B cell (primary cell): ENCODE measurements around the gene RAP1GAP2. TPM values are rescaled to one million over a fixed set of nuclear protein-coding genes. Genes with fewer than 3 reads are reported as not detected.

ENCODE experiments used
- ATAC-seq: fragments of 200-7000 bp; cut with Tn5 transposase; one replicate; pipeline ENCODE4 v1.10.0; 2021; ENCODE audit warnings: low read depth, mild to moderate bottlenecking, moderate number of reproducible peaks, moderate library complexity
- CTCF ChIA-PET: fragments of 350-600 bp; sonication (Branson Sonifier 250); formaldehyde crosslinking; loops from one replicate; lab custom pipeline; 2021; ENCODE audit warnings: antibody characterized with exemption, inconsistent platforms; lab: Charles Lee
- POLR2A ChIA-PET: fragments of 350-600 bp; sonication (Branson Sonifier 250); formaldehyde crosslinking; loops from one replicate; lab custom pipeline; 2021; ENCODE audit warnings: antibody characterized with exemption; lab: Charles Lee
- DNase-seq: peaks from one replicate; pipeline ENCODE4 v3.0.0; 2013
- H2AFZ ChIP-seq: 2 replicates; pipeline ENCODE4 v1.6.1; 2012; ENCODE audit warnings: mild to moderate bottlenecking, low read depth, low read length; ENCODE audit not compliant: insufficient read depth, poor library complexity, severe bottlenecking
- H3K27ac ChIP-seq, 2 donors: 1 replicate in 1 of 2; 2 replicates in 1 of 2; pipeline ENCODE4 v1.5.1; 2012 to 2013; ENCODE audit warnings: low read length in 2 of 2, mild to moderate bottlenecking in 2 of 2, moderate library complexity in 1 of 2
- H3K27me3 ChIP-seq, 4 experiments: fragments of 200-600 bp in 1 of 4; sonication (generic) in 1 of 4; replicated peaks in 1 of 4; 1 replicate in 2 of 4; 2 replicates in 2 of 4; pipeline versions ENCODE4 v1.6.1 to v1.7.0; 2013 to 2016; ENCODE audit warnings: low read length in 3 of 4, mild to moderate bottlenecking in 2 of 4, mixed read lengths in 1 of 4, moderate library complexity in 1 of 4; ENCODE audit not compliant: insufficient read depth in 4 of 4, control insufficient read depth in 3 of 4; ENCODE audit errors: control extremely low read depth in 1 of 4
- H3K36me3 ChIP-seq, 2 experiments: replicated peaks in 1 of 2; 1 replicate in 1 of 2; 2 replicates in 1 of 2; pipeline versions ENCODE4 v1.6.1 to v1.7.1; 2013; ENCODE audit warnings: low read length in 1 of 2; ENCODE audit not compliant: insufficient read depth in 2 of 2, control insufficient read depth in 1 of 2; ENCODE audit errors: control extremely low read depth in 1 of 2, extremely low read depth in 1 of 2
- H3K4me1 ChIP-seq, 2 donors: fragments of 200-600 bp in 1 of 2; sonication (generic) in 1 of 2; 1 replicate in 1 of 2; 2 replicates in 1 of 2; pipeline versions ENCODE4 v1.5.1 to v1.6.1; 2013 to 2017; ENCODE audit warnings: low read length in 2 of 2; ENCODE audit not compliant: control insufficient read depth in 2 of 2, insufficient read depth in 2 of 2
- H3K4me2 ChIP-seq: replicated peaks from 2 replicates; pipeline ENCODE3; 2012; ENCODE audit warnings: mild to moderate bottlenecking, low read depth, low read length; ENCODE audit not compliant: poor library complexity, severe bottlenecking
- H3K4me3 ChIP-seq, 5 experiments: fragments of 200-600 bp in 1 of 5; sonication (generic) in 1 of 5; 1 replicate in 3 of 5; 2 replicates in 2 of 5; pipeline versions ENCODE4 v1.5.1 to v1.7.0; 2011 to 2016; ENCODE audit warnings: low read length in 4 of 5, mild to moderate bottlenecking in 4 of 5, low read depth in 2 of 5, control low read depth in 1 of 5, moderate library complexity in 1 of 5; ENCODE audit not compliant: insufficient read depth in 1 of 5; ENCODE audit errors: control extremely low read depth in 1 of 5, extremely low read depth in 1 of 5
- H3K79me2 ChIP-seq: fragments of 200-600 bp; sonication (generic); one replicate; pipeline ENCODE4 v1.6.0; 2016; ENCODE audit warnings: low read length; ENCODE audit not compliant: control insufficient read depth, insufficient read depth
- H3K9ac ChIP-seq: fragments of 200-600 bp; sonication (generic); 2 replicates; pipeline ENCODE4 v1.6.1; 2017; ENCODE audit warnings: mild to moderate bottlenecking, low read length, moderate library complexity
- H3K9me3 ChIP-seq, 3 donors: one replicate each; pipeline versions ENCODE4 v1.6.1 to v1.7.1; 2013; ENCODE audit warnings: low read length in 2 of 3; ENCODE audit not compliant: control insufficient read depth in 2 of 3, insufficient read depth in 1 of 3; ENCODE audit errors: control extremely low read depth in 1 of 3
- H4K20me1 ChIP-seq: 2 replicates; pipeline ENCODE4 v1.6.0; 2012; ENCODE audit warnings: mild to moderate bottlenecking, low read length; ENCODE audit not compliant: insufficient read depth, control insufficient read depth, poor library complexity, severe bottlenecking
- H3K27ac Mint-ChIP-seq: one replicate; pipeline ENCODE4 v1.8.0; 2021; ENCODE audit warnings: mixed read lengths
- H3K27me3 Mint-ChIP-seq: one replicate; pipeline ENCODE4 v1.8.0; 2021; ENCODE audit warnings: mixed read lengths
- H3K4me1 Mint-ChIP-seq: one replicate; pipeline ENCODE4 v1.8.0; 2021; ENCODE audit warnings: mixed read lengths
- H3K4me3 Mint-ChIP-seq: one replicate; pipeline ENCODE4 v1.8.0; 2021; ENCODE audit warnings: mixed read lengths
- H3K9me3 Mint-ChIP-seq: one replicate; pipeline ENCODE4 v1.8.0; 2022; ENCODE audit warnings: mixed read lengths; ENCODE audit not compliant: insufficient read depth
- CTCF ChIP-seq: fragments of 200-600 bp; IDR thresholded peaks from one replicate; pipeline ENCODE4 v1.8.0; 2022; ENCODE audit warnings: antibody characterized with exemption, mild to moderate bottlenecking
- EZH2 ChIP-seq: IDR thresholded peaks from 2 replicates; pipeline ENCODE4 v1.6.1; 2012; ENCODE audit warnings: borderline replicate concordance, low read depth, mild to moderate bottlenecking, moderate library complexity, low read length; ENCODE audit not compliant: insufficient read depth, poor library complexity, severe bottlenecking
- WGBS: methylation state at CpG from one replicate; pipeline ENCODE4 v1.1.5; 2013; ENCODE audit warnings: missing lambda C conversion rate; ENCODE audit not compliant: insufficient coverage; 5-methylcytosine and 5-hydroxymethylcytosine counted together
- intact Hi-C: fragments of 100-400 bp; cut with micrococcal nuclease; formaldehyde crosslinking; loops from one replicate; pipeline ENCODE4 v1.10.0; 2022
- polyA plus RNA-seq: library from polyadenylated mRNA; depleted of rRNA; stranded (reverse); fragments of >200 nt; gene quantifications from 2 replicates; pipeline ENCODE4 v1.2.3, GENCODE V29; 2012
- total RNA-seq, 2 donors: library from RNA; stranded (reverse); fragments of 120-200 nt in 1 of 2; gene quantifications; 1 replicate in 1 of 2; 2 replicates in 1 of 2; pipeline versions ENCODE4 v1.2.3 to v1.2.4, GENCODE V29; 2013 to 2022

The RAP1GAP2 gene
- total and polyA plus RNA-seq, 2 donors (not counting 1 experiment from before 2014, with no cell fraction given): 14.9 to 16.4 TPM

- peaks cover 3% of the 10 kb centered on the region for H3K79me2 ChIP-seq
- ATAC-seq: no peak
- H3K27ac ChIP-seq: no peak overlapping the region
These were observed 51.4 kb downstream of the RAP1GAP2 start for GRCh38 chr17:2847381-2848333.

More at GRCh38 chr17:2847381-2848333, 51.4 kb downstream of the RAP1GAP2 start:
- H3K9me3 Mint-ChIP-seq: no peaks in the 10 kb centered on the region
- Histone ChIP-seq H3K27me3 (peaks cover 0 to 51% (median 9%) of the 10 kb centered on the region in 4 experiments), H3K9me3 (no peaks in the 10 kb centered on the region), H3K36me3 (no peaks in the 10 kb centered on the region), H3K4me3 (no peak overlapping the region), H4K20me1 (peaks cover 47% of the 10 kb centered on the region), H3K9ac (no peak overlapping the region), H3K4me2 (no peak overlapping the region), H3K4me1 (peaks cover 12 to 17% of the 10 kb centered on the region in 2 donors), H2AFZ (no peak overlapping the region)
- no peak overlapping the region for H3K4me3 Mint-ChIP-seq
- POLR2A ChIA-PET: interaction anchor here (0.6 kb wide), 2 partner anchors 27 to 229 kb away, joined by 3 to 6 read pairs; no protein-coding TSS in a partner anchor
- CTCF ChIA-PET: interaction anchor here (0.7 to 10.4 kb wide), 20 partner anchors 8 to 788 kb away, joined by 3 to 370 read pairs (median 9); partner anchors contain the start of genes RAP1GAP2 and SHPK
- no peak for DNase-seq
- WGBS: 5% methylated on average over 7 of the region's 17 CpGs
- no peak for TF ChIP-seq EZH2
- TF ChIP-seq CTCF: no peak
- H3K27me3 Mint-ChIP-seq: peaks cover 30% of the 10 kb centered on the region
- peaks cover 16% of the 10 kb centered on the region for H3K4me1 Mint-ChIP-seq
- intact Hi-C loops: loop anchor here (1.0 kb wide), 2 partner anchors 10 to 166 kb away; no protein-coding TSS in a partner anchor
- H3K27ac Mint-ChIP-seq: no peak overlapping the region
